ENCODE measurements around the gene TEX264.

Gene TEX264

GRCh38 chr3:51698209-51698608, 27.2 kb downstream of the TEX264 start:
- H3K9ac ChIP-seq (ENCODE audit: low read length) = no peak overlapping the region

DNA sequence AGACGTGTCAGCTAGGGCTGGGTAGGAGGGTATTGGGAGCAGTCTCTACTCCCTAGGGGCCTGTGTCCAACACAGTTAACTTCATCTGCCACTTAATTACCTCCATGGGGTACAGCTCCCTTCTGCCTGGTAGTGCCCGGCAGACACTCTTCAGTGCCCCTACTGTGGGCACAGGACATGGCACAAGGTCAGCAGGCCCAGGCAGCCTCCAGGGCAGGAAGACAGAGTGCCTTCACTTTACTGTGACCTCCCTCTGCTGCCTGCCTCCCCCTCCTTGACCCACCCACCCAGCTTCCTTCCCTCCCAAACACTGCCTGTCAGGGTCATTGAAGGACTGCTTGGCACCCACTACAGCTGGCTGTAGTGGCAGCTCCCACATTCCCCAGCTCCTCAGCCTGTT, 29.4 kb downstream of the TEX264 start:
- Histone ChIP-seq H3K4me1 (ENCODE audit: control insufficient read depth, insufficient read depth, low read length) (peaks cover 17% of the 10 kb centered on the region), H3K9me3 (ENCODE audit: control insufficient read depth, insufficient read depth, low read depth, low read length) (no peaks in the 10 kb centered on the region), H3K4me3 (ENCODE audit: low read depth, low read length) (no peak overlapping the region), H3K36me3 (ENCODE audit: control insufficient read depth, insufficient read depth, low read length) (peaks cover 16% of the 10 kb centered on the region; the same call in 1 of the 2 replicates), H3K27ac (ENCODE audit: low read depth, low read length) (no peak overlapping the region), H3K9ac (ENCODE audit: low read length) (no peak overlapping the region), H3K27me3 (ENCODE audit: control insufficient read depth, insufficient read depth, low read length) (no peaks in the 10 kb centered on the region)

More at GRCh38 chr3:51698209-51698608, 27.2 kb downstream of the TEX264 start:
- peaks cover 8% of the 10 kb centered on the region for H3K4me1 ChIP-seq (ENCODE audit: control insufficient read depth, insufficient read depth, low read length)
- H3K4me3 ChIP-seq (ENCODE audit: low read depth, low read length) = no peak overlapping the region
- peaks cover 12% of the 10 kb centered on the region; the same call in 1 of the 2 replicates for H3K36me3 ChIP-seq (ENCODE audit: control insufficient read depth, insufficient read depth, low read length)
- no peaks in the 10 kb centered on the region for H3K9me3 ChIP-seq (ENCODE audit: control insufficient read depth, insufficient read depth, low read depth, low read length)
- H3K27me3 ChIP-seq (ENCODE audit: control insufficient read depth, insufficient read depth, low read length) = no peaks in the 10 kb centered on the region
- no peak overlapping the region for H3K27ac ChIP-seq (ENCODE audit: low read depth, low read length)

GRCh38 chr3:51702156-51702555, 31.1 kb downstream of the TEX264 start:
- Histone ChIP-seq H3K27me3 (ENCODE audit: control insufficient read depth, insufficient read depth, low read length) (peaks cover 3% of the 10 kb centered on the region), H3K4me1 (ENCODE audit: control insufficient read depth, insufficient read depth, low read length) (peaks cover 17% of the 10 kb centered on the region), H3K9me3 (ENCODE audit: control insufficient read depth, insufficient read depth, low read depth, low read length) (no peaks in the 10 kb centered on the region), H3K4me3 (ENCODE audit: low read depth, low read length) (no peak overlapping the region), H3K27ac (ENCODE audit: low read depth, low read length) (no peak overlapping the region), H3K9ac (ENCODE audit: low read length) (no peak overlapping the region), H3K36me3 (ENCODE audit: control insufficient read depth, insufficient read depth, low read length) (peaks cover 16% of the 10 kb centered on the region; the same call in 1 of the 2 replicates)

DNA sequence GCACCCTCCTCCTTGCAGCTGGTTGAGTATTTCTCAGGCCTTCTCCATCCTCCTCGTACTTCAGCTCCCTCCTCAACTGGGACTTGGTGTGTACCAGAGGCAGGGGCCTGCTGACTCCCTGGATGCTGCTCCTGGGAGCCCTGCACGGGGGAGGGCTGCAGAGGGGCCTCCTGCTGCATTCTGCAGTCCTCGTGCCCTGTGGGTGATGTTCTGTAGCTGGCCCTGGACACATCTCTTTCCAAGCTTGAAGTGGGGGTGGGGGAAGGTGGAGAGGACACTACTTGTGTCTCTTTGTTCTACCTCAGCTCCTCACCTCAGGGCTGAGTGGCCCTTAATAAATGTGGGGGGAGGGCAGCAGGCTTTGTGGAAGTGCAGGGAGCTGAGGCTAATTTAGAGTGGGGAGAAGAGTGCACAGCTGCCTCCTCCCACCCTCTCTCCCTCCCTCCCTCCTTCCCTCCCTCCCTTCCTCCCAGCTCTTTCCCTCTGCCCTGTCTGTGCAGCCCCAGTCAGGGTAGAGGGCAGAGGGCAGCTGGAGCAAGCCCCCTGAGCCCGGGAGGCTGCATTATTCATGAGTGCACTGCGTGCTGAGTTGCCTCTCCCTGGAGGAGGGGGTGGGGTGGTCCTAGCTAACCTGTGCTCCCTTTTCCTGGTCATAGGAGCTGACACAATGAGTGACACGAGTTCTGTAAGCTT, 32.2 kb downstream of the TEX264 start:
- Histone ChIP-seq H3K9me3 (ENCODE audit: control insufficient read depth, insufficient read depth, low read depth, low read length) (no peaks in the 10 kb centered on the region), H3K4me1 (ENCODE audit: control insufficient read depth, insufficient read depth, low read length) (peaks cover 20% of the 10 kb centered on the region), H3K9ac (ENCODE audit: low read length) (no peak overlapping the region), H3K27me3 (ENCODE audit: control insufficient read depth, insufficient read depth, low read length) (peaks cover 13% of the 10 kb centered on the region), H3K4me3 (ENCODE audit: low read depth, low read length) (no peak overlapping the region), H3K36me3 (ENCODE audit: control insufficient read depth, insufficient read depth, low read length) (peaks cover 16% of the 10 kb centered on the region; the same call in 1 of the 2 replicates), H3K27ac (ENCODE audit: low read depth, low read length) (no peak overlapping the region)

- no peak overlapping the region for H3K27ac ChIP-seq (ENCODE audit: low read depth, low read length)
- peaks cover 20% of the 10 kb centered on the region for H3K4me1 ChIP-seq (ENCODE audit: control insufficient read depth, insufficient read depth, low read length)
- H3K36me3 ChIP-seq (ENCODE audit: control insufficient read depth, insufficient read depth, low read length) = peaks cover 16% of the 10 kb centered on the region; the same call in 1 of the 2 replicates
- H3K4me3 ChIP-seq (ENCODE audit: low read depth, low read length) = no peak overlapping the region
- no peak overlapping the region for H3K9ac ChIP-seq (ENCODE audit: low read length)
- peaks cover 20% of the 10 kb centered on the region for H3K27me3 ChIP-seq (ENCODE audit: control insufficient read depth, insufficient read depth, low read length)
- no peaks in the 10 kb centered on the region for H3K9me3 ChIP-seq (ENCODE audit: control insufficient read depth, insufficient read depth, low read depth, low read length)
Observed at GRCh38 chr3:51703761-51704510, 32.9 kb downstream of the TEX264 start.

DNA sequence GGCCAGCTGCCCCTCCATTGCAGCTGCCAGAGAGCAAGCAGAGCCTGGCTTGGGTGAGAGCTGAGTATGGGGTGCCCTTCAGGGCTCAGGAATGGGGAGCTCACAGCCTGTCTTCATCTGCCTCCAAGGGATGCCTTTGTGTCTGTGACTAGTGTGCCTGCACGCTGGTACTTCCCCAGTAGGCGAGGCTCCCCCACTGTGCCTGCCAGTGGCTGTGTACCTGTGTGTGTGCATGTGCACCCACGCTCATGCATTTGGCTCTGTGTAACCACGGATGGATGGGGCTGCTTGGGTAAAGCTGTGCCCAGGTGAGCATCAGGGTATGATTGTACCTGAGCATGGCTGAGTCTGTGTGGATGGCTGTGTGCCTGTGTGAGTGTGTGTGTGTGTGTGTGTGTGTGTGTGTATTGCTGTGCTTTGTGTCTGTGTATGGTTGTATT, 33.5 kb downstream of the TEX264 start:
- no peak overlapping the region for H3K4me3 ChIP-seq (ENCODE audit: low read depth, low read length)
- H3K9ac ChIP-seq (ENCODE audit: low read length) = no peak overlapping the region
- H3K9me3 ChIP-seq (ENCODE audit: control insufficient read depth, insufficient read depth, low read depth, low read length) = no peaks in the 10 kb centered on the region
- H3K27ac ChIP-seq (ENCODE audit: low read depth, low read length) = no peak overlapping the region
- peaks cover 20% of the 10 kb centered on the region for H3K4me1 ChIP-seq (ENCODE audit: control insufficient read depth, insufficient read depth, low read length)
- H3K27me3 ChIP-seq (ENCODE audit: control insufficient read depth, insufficient read depth, low read length) = peaks cover 25% of the 10 kb centered on the region
- peaks cover 11% of the 10 kb centered on the region; the same call in 1 of the 2 replicates for H3K36me3 ChIP-seq (ENCODE audit: control insufficient read depth, insufficient read depth, low read length)

- no peak overlapping the region for H3K27ac ChIP-seq (ENCODE audit: low read depth, low read length)
- no peak overlapping the region for H3K9ac ChIP-seq (ENCODE audit: low read length)
- H3K27me3 ChIP-seq (ENCODE audit: control insufficient read depth, insufficient read depth, low read length) = peaks cover 25% of the 10 kb centered on the region
- peaks cover 20% of the 10 kb centered on the region for H3K4me1 ChIP-seq (ENCODE audit: control insufficient read depth, insufficient read depth, low read length)
- H3K36me3 ChIP-seq (ENCODE audit: control insufficient read depth, insufficient read depth, low read length) = 0 out of 2 replicates have a peak, but pooled peaks cover 4% of the 10 kb centered on the region
- no peaks in the 10 kb centered on the region for H3K9me3 ChIP-seq (ENCODE audit: control insufficient read depth, insufficient read depth, low read depth, low read length)
- H3K4me3 ChIP-seq (ENCODE audit: low read depth, low read length) = no peak overlapping the region
Observed at GRCh38 chr3:51705276-51706020, 34.4 kb downstream of the TEX264 start.

- H3K9ac ChIP-seq (ENCODE audit: low read length) = no peak overlapping the region
- peaks cover 20% of the 10 kb centered on the region for H3K4me1 ChIP-seq (ENCODE audit: control insufficient read depth, insufficient read depth, low read length)
- no peak overlapping the region for H3K27ac ChIP-seq (ENCODE audit: low read depth, low read length)
- H3K27me3 ChIP-seq (ENCODE audit: control insufficient read depth, insufficient read depth, low read length) = peaks cover 25% of the 10 kb centered on the region
- H3K4me3 ChIP-seq (ENCODE audit: low read depth, low read length) = no peak overlapping the region
- H3K9me3 ChIP-seq (ENCODE audit: control insufficient read depth, insufficient read depth, low read depth, low read length) = no peaks in the 10 kb centered on the region
- 0 out of 2 replicates have a peak, but pooled peaks cover 4% of the 10 kb centered on the region for H3K36me3 ChIP-seq (ENCODE audit: control insufficient read depth, insufficient read depth, low read length)
Observed at GRCh38 chr3:51706021-51706485, 35.0 kb downstream of the TEX264 start.

DNA sequence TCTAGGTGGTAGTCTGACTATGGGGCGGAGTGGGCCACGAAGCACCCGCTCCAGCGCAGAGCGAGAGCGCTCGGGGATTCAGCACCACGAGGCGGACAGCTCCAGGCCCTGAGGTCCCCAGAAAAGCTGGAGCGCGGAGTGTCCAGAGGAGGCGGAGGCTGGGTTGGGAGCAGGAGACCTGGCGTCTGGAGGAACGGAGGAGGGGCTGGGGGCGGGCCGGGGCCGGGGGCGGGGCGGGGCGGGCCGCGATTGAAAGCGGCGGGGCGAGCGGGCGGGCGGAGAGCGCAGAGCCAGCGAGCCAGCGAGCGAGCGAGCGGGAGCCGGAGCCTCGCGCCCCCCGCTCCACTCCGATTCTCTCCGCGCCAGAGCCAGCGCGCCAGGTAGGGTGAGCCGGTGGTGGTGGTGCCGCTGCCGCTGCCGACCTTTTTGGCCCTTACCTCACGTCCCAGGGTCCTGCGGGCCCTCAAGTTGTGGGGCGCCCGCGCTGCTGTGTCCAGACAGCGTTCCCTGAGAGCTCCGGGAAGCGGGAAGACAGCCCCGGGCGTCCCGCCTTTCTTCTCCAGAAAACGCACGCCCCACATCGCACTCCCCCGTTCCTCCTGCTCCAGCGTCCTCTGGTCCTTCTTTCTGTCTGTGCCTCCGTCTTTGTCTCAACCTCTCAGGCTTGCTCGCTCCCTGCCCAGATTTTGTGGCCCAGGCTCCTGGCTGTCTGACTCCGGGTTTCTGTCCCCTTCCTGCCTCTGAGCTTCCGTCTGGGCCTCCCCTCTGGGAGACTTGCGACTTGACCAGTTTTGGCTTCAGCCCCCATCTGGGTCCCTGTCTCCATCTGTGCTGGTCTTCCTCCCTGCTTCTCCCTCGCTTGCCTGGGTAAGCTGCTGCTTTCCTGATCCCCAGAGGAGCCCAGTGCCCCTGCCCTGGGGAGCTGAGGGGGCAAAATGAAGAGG, 36.0 kb downstream of the TEX264 start, which contains the start of gene GRM2:
Gene GRM2, plus strand, starts transcription at position 281 of the 944 bp plus-strand sequence. CDS start 1,916 bp downstream, outside the sequence.
- Histone ChIP-seq H3K27ac (ENCODE audit: low read depth, low read length) (no peak within 1 kb of the TSS), H3K4me3 (ENCODE audit: low read depth, low read length) (peak within 1 kb of the TSS; percentile 73), H3K36me3 (ENCODE audit: control insufficient read depth, insufficient read depth, low read length) (0 out of 2 replicates have a peak, but pooled peaks cover 4% of the 10 kb centered on the region), H3K27me3 (ENCODE audit: control insufficient read depth, insufficient read depth, low read length) (peaks cover 25% of the 10 kb centered on the region), H3K9me3 (ENCODE audit: control insufficient read depth, insufficient read depth, low read depth, low read length) (no peaks in the 10 kb centered on the region), H3K4me1 (ENCODE audit: control insufficient read depth, insufficient read depth, low read length) (peaks cover 20% of the 10 kb centered on the region), H3K9ac (ENCODE audit: low read length) (peak within 1 kb of the TSS; percentile 66)

Measured in HUES6 (cell line).